Uterus (tissue), 2 donors: ENCODE measurements around the gene COG2.

Source experiments
- CTCF ChIP-seq, 4 experiments: fragments of 200-600 bp in 2 of 4; fragments of 450-650 bp in 2 of 4; sonication (generic) in 2 of 4; IDR thresholded peaks; one replicate each; pipeline ENCODE4 v1.5.1; 2016 to 2019; ENCODE audit warnings: antibody characterized with exemption in 4 of 4, mild to moderate bottlenecking in 2 of 4, moderate library complexity in 1 of 4
- POLR2A ChIP-seq, 2 donors: fragments of 450-650 bp; IDR thresholded peaks; one replicate each; pipeline ENCODE4 v1.6.1; 2016; ENCODE audit warnings: antibody characterized with exemption in 2 of 2, mild to moderate bottlenecking in 1 of 2, moderate library complexity in 1 of 2

DNA sequence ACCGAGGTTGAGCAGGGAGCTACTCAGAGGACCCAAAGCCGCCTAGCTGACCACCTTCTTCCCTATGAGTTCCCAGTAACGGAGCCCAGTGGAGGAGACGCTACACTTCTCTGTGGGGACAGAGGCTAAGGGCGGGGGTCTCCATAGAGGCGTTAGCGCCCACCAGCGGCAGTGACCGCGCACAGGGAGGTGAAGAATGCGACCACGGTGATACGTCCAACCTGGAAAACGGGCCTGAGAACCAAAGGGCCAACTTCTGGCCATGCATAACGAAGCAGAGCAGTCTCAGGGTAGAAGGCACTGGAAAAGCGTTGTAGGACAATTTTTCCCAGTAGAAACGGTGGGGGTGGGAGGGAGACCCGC lies 400 bp upstream of the COG2 start:
- TF ChIP-seq CTCF (IDR thresholded peaks at IDR 0.05): no peak
- no peak for TF ChIP-seq POLR2A (IDR thresholded peaks at IDR 0.05)
